IPS-18a (cell line): ENCODE results near the gene BBLN.

Experiments
- H3K27ac ChIP-seq: one replicate; pipeline ENCODE4 v1.5.1; 2013; ENCODE audit warnings: low read length
- H3K27me3 ChIP-seq: one replicate; pipeline ENCODE4 v1.6.1; 2013; ENCODE audit warnings: mild to moderate bottlenecking, low read length; ENCODE audit not compliant: control insufficient read depth, insufficient read depth
- H3K36me3 ChIP-seq: one replicate; pipeline ENCODE4 v1.6.1; 2013; ENCODE audit warnings: low read depth, low read length; ENCODE audit not compliant: control insufficient read depth
- H3K4me1 ChIP-seq: one replicate; pipeline ENCODE4 v1.6.1; 2013; ENCODE audit warnings: low read depth, low read length; ENCODE audit not compliant: control insufficient read depth
- H3K4me3 ChIP-seq: one replicate; pipeline ENCODE4 v1.5.1; 2013; ENCODE audit warnings: low read length
- H3K9ac ChIP-seq: one replicate; pipeline ENCODE4 v1.6.1; 2013; ENCODE audit warnings: mild to moderate bottlenecking, low read length, moderate library complexity
- H3K9me3 ChIP-seq: one replicate; pipeline ENCODE4 v1.6.1; 2013; ENCODE audit warnings: low read depth, low read length; ENCODE audit not compliant: control insufficient read depth

BBLN gene

DNA sequence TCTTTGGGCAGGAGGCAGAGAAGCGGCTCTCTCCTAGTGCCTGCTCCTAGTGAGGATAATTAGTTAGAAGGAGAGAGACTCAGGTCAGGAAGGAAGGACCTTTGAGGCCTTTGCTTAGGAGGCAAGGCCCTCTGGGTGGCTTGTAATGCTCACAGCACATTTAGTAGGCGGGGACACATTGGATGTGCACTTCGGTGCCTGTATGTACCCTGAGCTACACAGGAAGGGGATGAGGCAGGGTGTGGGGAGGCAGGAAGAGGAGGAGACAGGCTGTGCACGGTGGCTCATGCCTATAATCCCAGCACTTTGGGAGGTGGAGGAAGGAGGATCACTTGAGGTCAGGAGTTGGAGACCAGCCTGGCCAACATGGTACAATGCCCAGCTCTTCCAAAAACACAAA, 18.0 kb upstream of the BBLN start:
- H3K4me1 ChIP-seq = no peaks in the 10 kb centered on the region
- H3K4me3 ChIP-seq = no peak overlapping the region
- no peak overlapping the region for H3K27ac ChIP-seq
- H3K27me3 ChIP-seq = no peaks in the 10 kb centered on the region
- no peaks in the 10 kb centered on the region for H3K9me3 ChIP-seq
- no peak overlapping the region for H3K9ac ChIP-seq
- H3K36me3 ChIP-seq = no peaks in the 10 kb centered on the region

- Histone ChIP-seq H3K4me3 (no peak overlapping the region), H3K9me3 (no peaks in the 10 kb centered on the region), H3K9ac (no peak overlapping the region), H3K36me3 (no peaks in the 10 kb centered on the region), H3K4me1 (no peaks in the 10 kb centered on the region), H3K27me3 (no peaks in the 10 kb centered on the region), H3K27ac (no peak overlapping the region)
Observed at GRCh38 chr9:128142596-128142995, 17.5 kb upstream of the BBLN start.

DNA sequence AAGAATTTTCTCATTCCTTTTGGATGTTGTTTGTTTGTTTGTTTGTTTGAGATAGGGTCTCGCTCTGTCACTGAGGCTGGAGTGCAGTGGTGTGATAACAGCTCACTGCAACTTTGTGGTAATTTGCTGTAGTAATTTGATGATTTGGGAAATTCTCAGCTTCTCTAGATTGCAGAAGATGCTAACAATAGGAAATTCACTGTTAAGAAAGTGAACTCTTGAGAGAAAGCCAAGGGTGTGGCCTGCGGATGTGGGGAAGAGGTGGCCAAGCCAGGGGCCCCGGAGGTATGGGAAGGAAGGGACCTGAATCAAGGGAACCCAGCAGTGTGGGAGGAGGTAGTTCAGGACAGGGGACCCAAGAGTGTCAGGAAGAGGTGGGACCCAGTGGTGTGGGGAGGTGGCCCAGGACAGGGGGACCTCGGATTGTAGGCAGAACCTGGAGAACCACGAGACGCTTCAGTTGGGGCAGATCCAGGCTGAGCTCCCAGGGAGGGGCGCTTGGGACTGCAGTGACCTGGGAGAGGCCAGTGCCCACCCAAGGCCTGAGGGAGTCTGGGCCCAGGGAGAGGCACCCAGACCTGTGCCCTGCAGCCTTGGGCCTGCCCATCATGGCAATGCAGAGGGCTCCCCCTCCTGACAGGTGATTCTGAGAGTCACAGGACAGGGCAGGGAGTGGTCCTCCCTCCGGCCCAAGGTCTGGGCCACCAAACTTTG, 16.4 kb upstream of the BBLN start:
- no peaks in the 10 kb centered on the region for H3K27me3 ChIP-seq
- no peaks in the 10 kb centered on the region for H3K36me3 ChIP-seq
- no peaks in the 10 kb centered on the region for H3K9me3 ChIP-seq
- H3K4me3 ChIP-seq = no peak overlapping the region
- H3K4me1 ChIP-seq = no peaks in the 10 kb centered on the region
- H3K9ac ChIP-seq = no peak overlapping the region
- H3K27ac ChIP-seq = no peak overlapping the region

GRCh38 chr9:128144239-128145181, 15.6 kb upstream of the BBLN start:
- Histone ChIP-seq H3K27ac (no peak overlapping the region), H3K27me3 (no peaks in the 10 kb centered on the region), H3K9ac (no peak overlapping the region), H3K9me3 (no peaks in the 10 kb centered on the region), H3K4me3 (no peak overlapping the region), H3K36me3 (no peaks in the 10 kb centered on the region), H3K4me1 (no peaks in the 10 kb centered on the region)

DNA sequence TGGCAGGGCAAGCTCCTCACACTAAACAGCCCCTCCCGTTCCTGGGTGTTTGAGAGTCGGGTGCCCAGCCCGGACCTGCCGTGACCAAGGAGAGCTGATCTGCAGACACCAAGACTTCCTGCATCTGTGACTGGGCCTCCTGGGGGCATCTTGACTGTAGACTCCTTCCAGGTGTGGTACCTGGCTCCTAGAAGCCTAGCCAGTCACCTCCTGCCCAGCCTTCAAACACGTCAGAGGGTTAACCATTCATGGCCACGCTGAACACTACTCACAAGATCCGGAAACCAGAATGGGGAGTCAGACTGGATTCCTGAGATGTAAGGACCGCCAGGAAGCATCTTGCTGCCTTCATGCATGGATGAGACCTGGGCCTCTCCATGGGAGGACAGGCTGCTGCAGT, 14.5 kb upstream of the BBLN start:
- Histone ChIP-seq H3K36me3 (no peaks in the 10 kb centered on the region), H3K27ac (no peak overlapping the region), H3K4me1 (no peaks in the 10 kb centered on the region), H3K4me3 (no peak overlapping the region), H3K9ac (no peak overlapping the region), H3K9me3 (no peaks in the 10 kb centered on the region), H3K27me3 (no peaks in the 10 kb centered on the region)

GRCh38 chr9:128145951-128146351, 14.1 kb upstream of the BBLN start:
- Histone ChIP-seq H3K4me3 (no peak overlapping the region), H3K36me3 (no peaks in the 10 kb centered on the region), H3K27me3 (no peaks in the 10 kb centered on the region), H3K9ac (no peak overlapping the region), H3K4me1 (no peaks in the 10 kb centered on the region), H3K27ac (no peak overlapping the region), H3K9me3 (no peaks in the 10 kb centered on the region)

GRCh38 chr9:128146591-128147120, 13.4 kb upstream of the BBLN start:
- Histone ChIP-seq H3K9ac (no peak overlapping the region), H3K4me3 (no peak overlapping the region), H3K9me3 (no peaks in the 10 kb centered on the region), H3K4me1 (no peaks in the 10 kb centered on the region), H3K36me3 (no peaks in the 10 kb centered on the region), H3K27me3 (no peaks in the 10 kb centered on the region), H3K27ac (no peak overlapping the region)

DNA sequence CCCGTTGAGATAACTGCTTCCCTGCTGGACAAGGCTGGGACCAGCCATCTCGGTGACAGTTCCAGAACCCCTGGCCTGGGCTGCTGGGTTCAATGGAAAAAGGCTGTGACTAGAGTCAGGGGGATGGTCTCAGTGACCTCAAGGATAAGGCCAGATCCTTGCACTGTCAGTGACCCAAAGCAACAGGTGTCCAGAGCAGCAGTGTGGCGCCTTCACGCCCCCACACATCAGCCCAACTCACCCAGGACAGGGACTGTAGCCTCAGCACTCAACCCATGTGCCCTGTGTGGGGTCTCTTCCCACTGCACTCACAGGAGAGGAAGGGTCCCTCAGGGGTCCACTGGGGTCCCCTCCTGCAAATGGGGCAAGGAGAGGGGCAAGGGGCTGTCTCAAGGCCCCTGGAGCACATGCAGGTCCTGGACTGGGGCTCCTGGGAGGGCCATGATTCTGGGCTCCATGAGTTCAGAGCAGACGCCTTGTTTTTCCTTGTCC, 11.5 kb upstream of the BBLN start:
- no peak overlapping the region for H3K4me3 ChIP-seq
- no peaks in the 10 kb centered on the region for H3K9me3 ChIP-seq
- H3K4me1 ChIP-seq = no peaks in the 10 kb centered on the region
- H3K27me3 ChIP-seq = no peaks in the 10 kb centered on the region
- no peak overlapping the region for H3K27ac ChIP-seq
- H3K9ac ChIP-seq = no peak overlapping the region
- H3K36me3 ChIP-seq = no peaks in the 10 kb centered on the region

DNA sequence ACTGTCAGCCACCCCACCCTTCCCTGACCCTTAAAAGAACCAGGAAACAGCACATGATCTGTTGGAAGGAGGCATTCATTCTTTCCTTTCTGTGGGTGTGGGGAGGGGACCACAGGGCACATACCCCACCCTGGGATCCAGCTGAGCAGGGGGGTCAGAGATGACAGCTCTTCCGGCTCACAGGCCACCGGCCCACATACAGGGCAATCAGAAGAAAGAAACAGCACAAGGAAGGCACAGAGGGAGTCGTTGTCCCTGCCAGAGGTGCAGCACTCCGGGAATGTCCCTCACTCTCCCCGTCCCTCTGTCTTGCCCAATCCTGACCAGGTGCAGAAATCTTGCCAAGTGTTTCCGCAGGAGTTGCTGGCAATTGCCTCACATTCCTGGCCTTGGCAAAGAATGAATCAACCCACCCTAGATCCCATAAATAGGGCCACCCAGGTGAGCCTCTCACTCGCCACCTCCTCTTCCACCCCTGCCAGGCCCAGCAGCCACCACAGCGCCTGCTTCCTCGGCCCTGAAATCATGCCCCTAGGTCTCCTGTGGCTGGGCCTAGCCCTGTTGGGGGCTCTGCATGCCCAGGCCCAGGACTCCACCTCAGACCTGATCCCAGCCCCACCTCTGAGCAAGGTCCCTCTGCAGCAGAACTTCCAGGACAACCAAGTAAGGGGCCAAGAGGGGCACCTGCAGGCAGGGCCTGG, 10.9 kb upstream of the BBLN start, which contains the start of gene LCN2:
Gene LCN2, plus strand, starts transcription at position 453 of the 701 bp plus-strand sequence. Its CDS starts 73 bp downstream, at position 526.
- Histone ChIP-seq H3K9me3 (no peaks in the 10 kb centered on the region), H3K27ac (no peak within 1 kb of the TSS), H3K4me1 (no peaks in the 10 kb centered on the region)

GRCh38 chr9:128149951-128150593, 10.0 kb upstream of the BBLN start:
- Histone ChIP-seq H3K27me3 (no peaks in the 10 kb centered on the region), H3K27ac (no peak overlapping the region), H3K4me1 (no peaks in the 10 kb centered on the region), H3K4me3 (no peak overlapping the region), H3K9me3 (no peaks in the 10 kb centered on the region), H3K36me3 (no peaks in the 10 kb centered on the region), H3K9ac (no peak overlapping the region)

More for the DNA sequence above, 10.9 kb upstream of the BBLN start, which contains the start of gene LCN2:
- Histone ChIP-seq H3K9ac (no peak within 1 kb of the TSS), H3K4me3 (no peak within 1 kb of the TSS), H3K27me3 (no peaks in the 10 kb centered on the region), H3K36me3 (no peaks in the 10 kb centered on the region)
